ENCODE data around the gene HOMER2. TPM values are rescaled to one million over a fixed set of nuclear protein-coding genes. Genes with fewer than 3 reads are reported as not detected.

HOMER2 gene
- total and polyA plus RNA-seq, 10 donors = 2.1 to 24.3 (median 11.7) TPM

- H3K36me3 ChIP-seq = peaks cover 3 to 100% (median 89%) of the 10 kb centered on the region in 6 donors
- H3K9me3 ChIP-seq = no peaks in the 10 kb centered on the region
- no peaks in the 10 kb centered on the region for H3K27me3 ChIP-seq (replicated peaks in 1 of 7)
- no peak for TF ChIP-seq POLR2AphosphoS5 (IDR thresholded peaks at IDR 0.05)
- no peak for TF ChIP-seq CTCF (IDR thresholded peaks at IDR 0.05 in 8 of 11, conservative IDR thresholded peaks at IDR 0.05 in 3 of 11)
- no peak for TF ChIP-seq POLR2A (IDR thresholded peaks at IDR 0.05)
- DNase-seq = no peak
- H3K4me3 ChIP-seq = no peak overlapping the region
- H3K4me1 ChIP-seq = peaks cover 0 to 13% (median 0%) of the 10 kb centered on the region in 6 donors
- H3K27ac ChIP-seq = no peak overlapping the region
- intact Hi-C loops (cut with DNase I; ENCODE audit: low total_unique reads) = no loop called here
These were observed 132.4 kb downstream of the HOMER2 start for GRCh38 chr15:82820128-82820527.

- DNase-seq = no peak
- no peak overlapping the region for H3K27ac ChIP-seq
- H3K36me3 ChIP-seq = peaks cover 0 to 61% (median 44%) of the 10 kb centered on the region in 6 donors
- no peak overlapping the region for H3K4me3 ChIP-seq
- H3K4me1 ChIP-seq = peaks cover 14 to 65% (median 32%) of the 10 kb centered on the region in 6 donors
- no peaks in the 10 kb centered on the region for H3K9me3 ChIP-seq
- intact Hi-C loops (cut with DNase I; ENCODE audit: low total_unique reads) = no loop called here
- H3K27me3 ChIP-seq (replicated peaks in 1 of 7) = no peaks in the 10 kb centered on the region
- TF ChIP-seq CTCF (IDR thresholded peaks at IDR 0.05 in 8 of 11, conservative IDR thresholded peaks at IDR 0.05 in 3 of 11) (no peak), POLR2AphosphoS5 (IDR thresholded peaks at IDR 0.05) (no peak), POLR2A (IDR thresholded peaks at IDR 0.05) (no peak)
- WGBS, 5 donors = 75 to 82% (median 78%) methylated on average over 4 of the region's 4 CpGs
These were observed 139.5 kb downstream of the HOMER2 start for GRCh38 chr15:82812994-82813393.

- intact Hi-C loops (cut with DNase I; ENCODE audit: low total_unique reads) = no loop called here
- H3K9me3 ChIP-seq = no peaks in the 10 kb centered on the region
These were observed 141.6 kb downstream of the HOMER2 start for GRCh38 chr15:82810890-82811426.

More at GRCh38 chr15:82810890-82811426, 141.6 kb downstream of the HOMER2 start:
- no peak for TF ChIP-seq POLR2A (IDR thresholded peaks at IDR 0.05)
- no peak for TF ChIP-seq CTCF (IDR thresholded peaks at IDR 0.05 in 8 of 11, conservative IDR thresholded peaks at IDR 0.05 in 3 of 11)
- no peak for TF ChIP-seq POLR2AphosphoS5 (IDR thresholded peaks at IDR 0.05)
- no peak for DNase-seq
- H3K36me3 ChIP-seq = peaks cover 0 to 41% (median 24%) of the 10 kb centered on the region in 6 donors
- H3K27ac ChIP-seq = peak overlapping the region; percentile 96 to 100 (median 100)
- no peaks in the 10 kb centered on the region for H3K27me3 ChIP-seq (replicated peaks in 1 of 7)
- 0 to 3% (median 1%) methylated on average over 6 of the region's 6 CpGs for WGBS, 5 donors
- peaks cover 14 to 66% (median 32%) of the 10 kb centered on the region in 6 donors for H3K4me1 ChIP-seq
- H3K4me3 ChIP-seq = peak overlapping the region; percentile 85 to 95 (median 90)
